ENCODE data around the gene LMAN1L.
A peak's percentile ranks its signal among the peaks of the same experiment; 100 is the strongest.

The LMAN1L gene

DNA sequence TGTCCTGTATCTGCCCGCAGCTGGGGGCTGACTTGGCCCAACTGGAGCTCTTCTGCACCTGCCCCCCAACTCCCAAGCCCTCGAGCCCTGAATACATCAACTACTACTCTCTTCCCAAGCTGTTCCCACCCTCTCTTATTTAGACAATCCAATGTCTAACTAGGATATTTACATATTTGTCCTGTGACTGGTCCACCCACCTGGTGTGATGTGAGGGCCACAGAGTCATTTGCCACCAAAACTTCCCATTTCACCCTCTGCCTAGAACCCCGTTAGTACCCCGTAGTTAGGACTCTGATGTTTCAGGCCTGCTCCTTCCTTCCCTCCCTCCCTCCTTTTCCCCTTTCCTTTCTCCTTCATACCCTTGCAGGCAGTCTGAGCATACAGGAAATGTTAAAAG lies 20.2 kb downstream of the LMAN1L start:
- no peak overlapping the region for H3K27ac ChIP-seq (ENCODE audit: poor library complexity, severe bottlenecking)
- ATAC-seq (ENCODE audit: low read depth) (no peak), DNase-seq (ENCODE audit: low spot score) (no peak)
- no peaks in the 10 kb centered on the region for H3K9me3 ChIP-seq (ENCODE audit: severe bottlenecking)
- peaks cover 13% of the 10 kb centered on the region for H3K27me3 ChIP-seq (ENCODE audit: insufficient read depth, poor library complexity, severe bottlenecking)
- no peaks in the 10 kb centered on the region for H3K4me1 ChIP-seq (ENCODE audit: insufficient read depth, poor library complexity, severe bottlenecking)
- H3K4me3 ChIP-seq (ENCODE audit: severe bottlenecking), result no peak overlapping the region
- no peaks in the 10 kb centered on the region for H3K36me3 ChIP-seq (ENCODE audit: low read depth)
- TF ChIP-seq, protein P1, sequence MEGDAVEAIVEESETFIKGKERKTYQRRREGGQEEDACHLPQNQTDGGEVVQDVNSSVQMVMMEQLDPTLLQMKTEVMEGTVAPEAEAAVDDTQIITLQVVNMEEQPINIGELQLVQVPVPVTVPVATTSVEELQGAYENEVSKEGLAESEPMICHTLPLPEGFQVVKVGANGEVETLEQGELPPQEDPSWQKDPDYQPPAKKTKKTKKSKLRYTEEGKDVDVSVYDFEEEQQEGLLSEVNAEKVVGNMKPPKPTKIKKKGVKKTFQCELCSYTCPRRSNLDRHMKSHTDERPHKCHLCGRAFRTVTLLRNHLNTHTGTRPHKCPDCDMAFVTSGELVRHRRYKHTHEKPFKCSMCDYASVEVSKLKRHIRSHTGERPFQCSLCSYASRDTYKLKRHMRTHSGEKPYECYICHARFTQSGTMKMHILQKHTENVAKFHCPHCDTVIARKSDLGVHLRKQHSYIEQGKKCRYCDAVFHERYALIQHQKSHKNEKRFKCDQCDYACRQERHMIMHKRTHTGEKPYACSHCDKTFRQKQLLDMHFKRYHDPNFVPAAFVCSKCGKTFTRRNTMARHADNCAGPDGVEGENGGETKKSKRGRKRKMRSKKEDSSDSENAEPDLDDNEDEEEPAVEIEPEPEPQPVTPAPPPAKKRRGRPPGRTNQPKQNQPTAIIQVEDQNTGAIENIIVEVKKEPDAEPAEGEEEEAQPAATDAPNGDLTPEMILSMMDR (IDR thresholded peaks at IDR 0.05; ENCODE audit: poor library complexity, severe bottlenecking), result no peak

DNA sequence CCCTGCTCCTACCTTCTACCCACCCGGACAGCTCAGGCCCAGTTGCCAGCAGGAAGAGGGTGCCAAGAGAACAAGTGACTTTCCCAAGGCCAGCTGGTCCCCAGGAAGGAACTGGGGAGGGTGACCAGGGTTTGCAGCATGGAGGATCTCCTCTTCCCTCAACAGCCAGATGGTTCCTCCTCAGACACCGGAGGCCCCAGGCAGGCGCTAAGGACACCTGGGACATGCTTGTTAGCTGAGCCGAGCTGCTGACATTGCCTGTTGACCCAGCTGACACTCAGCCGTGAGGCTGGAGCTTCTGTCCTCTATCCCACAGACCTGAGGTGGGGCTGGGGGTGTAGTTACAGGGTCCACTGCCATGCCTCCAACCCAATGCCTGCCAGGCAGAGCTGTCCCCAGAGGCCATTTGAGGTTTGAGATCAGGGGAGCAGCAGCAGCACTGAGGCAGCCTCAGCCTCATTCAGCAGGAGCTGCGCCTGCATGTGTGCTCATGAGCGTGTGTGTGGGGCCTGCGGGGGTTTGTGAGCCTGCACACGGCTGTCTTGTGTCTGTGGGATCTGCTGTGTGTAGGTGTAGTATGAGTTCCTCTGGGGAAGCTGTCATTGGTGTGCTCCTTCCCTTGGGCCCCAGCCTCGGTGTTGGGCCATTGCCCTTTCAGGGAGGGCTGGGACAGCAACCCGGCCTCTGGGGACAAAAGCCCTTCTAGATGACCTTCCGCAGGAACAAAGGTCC lies 20.9 kb downstream of the LMAN1L start:
- Histone ChIP-seq H3K36me3 (ENCODE audit: low read depth) (no peaks in the 10 kb centered on the region), H3K27ac (ENCODE audit: poor library complexity, severe bottlenecking) (no peak overlapping the region), H3K4me3 (ENCODE audit: severe bottlenecking) (no peak overlapping the region), H3K9me3 (ENCODE audit: severe bottlenecking) (no peaks in the 10 kb centered on the region), H3K27me3 (ENCODE audit: insufficient read depth, poor library complexity, severe bottlenecking) (peaks cover 6% of the 10 kb centered on the region), H3K4me1 (ENCODE audit: insufficient read depth, poor library complexity, severe bottlenecking) (no peaks in the 10 kb centered on the region)
- ATAC-seq (ENCODE audit: low read depth), result no peak
- TF ChIP-seq, protein P1 (IDR thresholded peaks at IDR 0.05; ENCODE audit: poor library complexity, severe bottlenecking), result no peak
- no peak for DNase-seq (ENCODE audit: low spot score)

DNA sequence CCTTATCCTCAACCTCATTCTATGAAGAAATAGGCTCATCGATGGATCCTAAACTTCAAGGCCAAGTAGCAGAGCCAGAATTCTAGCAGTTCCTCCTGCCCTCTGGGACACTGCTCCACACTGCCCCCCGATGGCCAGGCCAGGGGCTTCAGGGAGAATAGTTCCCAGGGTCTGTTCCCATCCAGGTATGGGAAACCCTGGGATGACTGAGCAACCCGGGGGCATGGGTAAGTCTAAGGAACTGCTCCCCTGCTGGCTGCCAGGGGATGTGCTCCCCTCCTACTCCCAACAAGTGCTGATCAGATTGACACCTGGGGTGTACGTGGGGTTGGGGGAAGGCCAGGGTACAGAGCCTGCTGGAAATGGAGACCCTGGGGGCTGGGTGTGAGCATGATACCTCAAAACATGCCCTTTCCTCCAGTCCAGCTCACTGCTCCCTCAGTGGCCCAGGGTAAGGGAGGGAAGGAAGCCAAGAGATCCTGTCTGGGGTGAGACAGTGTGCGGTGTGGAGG lies 22.7 kb downstream of the LMAN1L start:
- H3K4me3 ChIP-seq (ENCODE audit: severe bottlenecking), result no peak overlapping the region
- no peaks in the 10 kb centered on the region for H3K9me3 ChIP-seq (ENCODE audit: severe bottlenecking)
- H3K27ac ChIP-seq (ENCODE audit: poor library complexity, severe bottlenecking), result no peak overlapping the region
- H3K36me3 ChIP-seq (ENCODE audit: low read depth), result no peaks in the 10 kb centered on the region
- DNase-seq (ENCODE audit: low spot score) (no peak), ATAC-seq (ENCODE audit: low read depth) (peak; percentile 82)
- TF ChIP-seq, protein P1 (IDR thresholded peaks at IDR 0.05; ENCODE audit: poor library complexity, severe bottlenecking), result peak; percentile 95
- no peaks in the 10 kb centered on the region for H3K27me3 ChIP-seq (ENCODE audit: insufficient read depth, poor library complexity, severe bottlenecking)
- no peaks in the 10 kb centered on the region for H3K4me1 ChIP-seq (ENCODE audit: insufficient read depth, poor library complexity, severe bottlenecking)

DNA sequence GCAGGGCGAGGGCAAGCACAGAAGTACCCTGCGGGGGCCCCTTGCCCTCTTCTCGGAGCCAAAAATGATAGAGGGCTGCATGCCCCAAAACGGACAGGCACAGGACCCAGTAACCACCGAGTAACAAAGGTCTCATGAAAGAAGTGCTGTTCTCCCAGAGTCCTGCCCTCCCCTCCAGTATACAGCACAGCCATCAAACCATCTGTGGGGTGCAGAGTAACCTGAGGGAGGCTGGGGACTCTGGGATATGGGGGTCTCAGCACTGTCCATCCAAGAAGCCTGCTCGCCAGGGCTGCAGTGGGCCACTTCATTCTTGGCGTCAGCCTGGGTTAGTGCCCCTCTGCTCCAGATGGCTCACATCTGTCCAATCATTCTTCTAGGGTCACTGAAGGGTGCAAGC lies 24.2 kb downstream of the LMAN1L start:
- H3K36me3 ChIP-seq (ENCODE audit: low read depth), result peaks cover 3% of the 10 kb centered on the region; the same call in 1 of the 2 replicates
- no peaks in the 10 kb centered on the region for H3K9me3 ChIP-seq (ENCODE audit: severe bottlenecking)
- ATAC-seq (ENCODE audit: low read depth) (no peak), DNase-seq (ENCODE audit: low spot score) (no peak)
- peaks cover under 1% of the 10 kb centered on the region for H3K4me1 ChIP-seq (ENCODE audit: insufficient read depth, poor library complexity, severe bottlenecking)
- no peak overlapping the region for H3K27ac ChIP-seq (ENCODE audit: poor library complexity, severe bottlenecking)
- no peak overlapping the region for H3K4me3 ChIP-seq (ENCODE audit: severe bottlenecking)
- TF ChIP-seq, protein P1 (IDR thresholded peaks at IDR 0.05; ENCODE audit: poor library complexity, severe bottlenecking), result no peak
- H3K27me3 ChIP-seq (ENCODE audit: insufficient read depth, poor library complexity, severe bottlenecking), result no peaks in the 10 kb centered on the region

Data from RWPE2 (cell line).